ENCODE measurements around the gene FLRT2. TPM values are rescaled to one million over a fixed set of nuclear protein-coding genes. Genes with fewer than 3 reads are reported as not detected.

Gene FLRT2
- total RNA-seq, 1 donor from 2014 or later: 227 TPM

- H3K9me3 Mint-ChIP-seq (ENCODE audit: low read depth): no peaks in the 10 kb centered on the region
- DNase-seq (ENCODE audit: low spot score): no peak
- H3K4me3 Mint-ChIP-seq (ENCODE audit: unreplicated experiment): no peak overlapping the region
- peak overlapping the region; percentile 12 for H3K27ac Mint-ChIP-seq (ENCODE audit: unreplicated experiment)
- peaks cover 34% of the 10 kb centered on the region for H3K36me3 Mint-ChIP-seq (ENCODE audit: low read depth)
- no peaks in the 10 kb centered on the region for H3K27me3 Mint-ChIP-seq (ENCODE audit: low read depth)
- peaks cover 29% of the 10 kb centered on the region for H3K4me1 Mint-ChIP-seq (ENCODE audit: low read depth)
- TF ChIP-seq CTCF (IDR thresholded peaks at IDR 0.05): no peak
Measured at GRCh38 chr14:85618390-85618789, 88.4 kb downstream of the FLRT2 start.

DNA sequence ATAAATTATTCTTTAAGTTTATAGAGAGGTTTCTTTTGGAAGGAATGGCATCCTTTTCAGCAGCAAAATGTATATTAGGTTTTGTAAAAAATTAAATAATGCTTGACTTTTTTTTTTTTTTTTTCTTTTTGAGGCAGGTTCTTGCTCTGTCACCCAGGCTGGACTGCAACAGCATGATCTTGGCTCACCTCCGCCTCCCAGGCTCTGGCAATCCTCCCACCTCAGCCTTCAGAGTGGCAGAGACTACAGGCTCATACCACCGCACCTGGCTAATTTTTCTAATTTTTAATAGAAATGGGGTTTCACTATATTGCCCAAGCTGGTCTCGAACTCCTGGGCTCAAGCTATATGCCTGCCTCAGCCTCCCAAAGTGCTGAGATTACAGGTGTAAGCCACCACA, 89.0 kb downstream of the FLRT2 start:
- no peak overlapping the region for H3K4me3 Mint-ChIP-seq (ENCODE audit: unreplicated experiment)
- no peaks in the 10 kb centered on the region for H3K27me3 Mint-ChIP-seq (ENCODE audit: low read depth)
- H3K4me1 Mint-ChIP-seq (ENCODE audit: low read depth): peaks cover 26% of the 10 kb centered on the region
- TF ChIP-seq CTCF (IDR thresholded peaks at IDR 0.05): no peak
- H3K36me3 Mint-ChIP-seq (ENCODE audit: low read depth): peaks cover 36% of the 10 kb centered on the region
- peak overlapping the region; percentile 22 for H3K27ac Mint-ChIP-seq (ENCODE audit: unreplicated experiment)
- no peaks in the 10 kb centered on the region for H3K9me3 Mint-ChIP-seq (ENCODE audit: low read depth)
- no peak for DNase-seq (ENCODE audit: low spot score)

GRCh38 chr14:85619851-85620250, 89.9 kb downstream of the FLRT2 start:
- Mint-ChIP-seq H3K36me3 (ENCODE audit: low read depth) (peaks cover 40% of the 10 kb centered on the region), H3K27ac (ENCODE audit: unreplicated experiment) (no peak overlapping the region), H3K27me3 (ENCODE audit: low read depth) (no peaks in the 10 kb centered on the region), H3K4me3 (ENCODE audit: unreplicated experiment) (no peak overlapping the region), H3K9me3 (ENCODE audit: low read depth) (no peaks in the 10 kb centered on the region), H3K4me1 (ENCODE audit: low read depth) (peaks cover 25% of the 10 kb centered on the region)
- no peak for TF ChIP-seq CTCF (IDR thresholded peaks at IDR 0.05)
- DNase-seq (ENCODE audit: low spot score): no peak

GRCh38 chr14:85620947-85621346, 91.0 kb downstream of the FLRT2 start:
- no peak for DNase-seq (ENCODE audit: low spot score)
- Mint-ChIP-seq H3K4me1 (ENCODE audit: low read depth) (peaks cover 17% of the 10 kb centered on the region), H3K27ac (ENCODE audit: unreplicated experiment) (no peak overlapping the region), H3K4me3 (ENCODE audit: unreplicated experiment) (no peak overlapping the region), H3K9me3 (ENCODE audit: low read depth) (no peaks in the 10 kb centered on the region), H3K27me3 (ENCODE audit: low read depth) (no peaks in the 10 kb centered on the region), H3K36me3 (ENCODE audit: low read depth) (peaks cover 44% of the 10 kb centered on the region)
- no peak for TF ChIP-seq CTCF (IDR thresholded peaks at IDR 0.05)

DNA sequence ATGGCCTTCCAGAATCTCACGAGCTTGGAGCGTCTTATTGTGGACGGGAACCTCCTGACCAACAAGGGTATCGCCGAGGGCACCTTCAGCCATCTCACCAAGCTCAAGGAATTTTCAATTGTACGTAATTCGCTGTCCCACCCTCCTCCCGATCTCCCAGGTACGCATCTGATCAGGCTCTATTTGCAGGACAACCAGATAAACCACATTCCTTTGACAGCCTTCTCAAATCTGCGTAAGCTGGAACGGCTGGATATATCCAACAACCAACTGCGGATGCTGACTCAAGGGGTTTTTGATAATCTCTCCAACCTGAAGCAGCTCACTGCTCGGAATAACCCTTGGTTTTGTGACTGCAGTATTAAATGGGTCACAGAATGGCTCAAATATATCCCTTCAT, 92.2 kb downstream of the FLRT2 start:
- peaks cover 54% of the 10 kb centered on the region for H3K36me3 Mint-ChIP-seq (ENCODE audit: low read depth)
- TF ChIP-seq CTCF (IDR thresholded peaks at IDR 0.05): no peak
- H3K27ac Mint-ChIP-seq (ENCODE audit: unreplicated experiment): no peak overlapping the region

More for the DNA sequence above, 92.2 kb downstream of the FLRT2 start:
- DNase-seq (ENCODE audit: low spot score): no peak
- H3K9me3 Mint-ChIP-seq (ENCODE audit: low read depth): no peaks in the 10 kb centered on the region
- no peaks in the 10 kb centered on the region for H3K27me3 Mint-ChIP-seq (ENCODE audit: low read depth)
- no peak overlapping the region for H3K4me3 Mint-ChIP-seq (ENCODE audit: unreplicated experiment)
- H3K4me1 Mint-ChIP-seq (ENCODE audit: low read depth): peaks cover 10% of the 10 kb centered on the region

Data from chondrocyte (in vitro differentiated cells).